Activated T-cell treated with anti-CD3 and anti-CD28 coated beads for 1 hour (primary cell): Measurements from ENCODE around the gene FAM83D.
"Not testable (repeated sequence)": the region's sequence is repeated elsewhere in the genome, so short reads cannot be mapped to it uniquely, and the experiment has no call there.

Source experiments
- DNase-seq: peaks from one replicate; pipeline ENCODE4 v3.0.0-alpha.2; 2020; ENCODE audit warnings: low read depth

FAM83D gene

GRCh38 chr20:38965264-38965663 lies 39.0 kb downstream of the FAM83D start:
- no peak for DNase-seq

GRCh38 chr20:38968090-38968489 lies 41.9 kb downstream of the FAM83D start:
- DNase-seq, result no peak

GRCh38 chr20:38969708-38970107 lies 43.5 kb downstream of the FAM83D start:
- no peak for DNase-seq

- no peak for DNase-seq
Measured at GRCh38 chr20:38970302-38970701, 44.1 kb downstream of the FAM83D start.

- DNase-seq, result no peak
Measured at GRCh38 chr20:38973107-38973506, 46.9 kb downstream of the FAM83D start.

GRCh38 chr20:38973645-38974044 lies 47.4 kb downstream of the FAM83D start:
- DNase-seq, result no peak

GRCh38 chr20:38975539-38976120 lies 49.4 kb downstream of the FAM83D start:
- no peak for DNase-seq

GRCh38 chr20:38979434-38979833 lies 53.2 kb downstream of the FAM83D start:
- no peak for DNase-seq

- DNase-seq, result no peak
Measured at GRCh38 chr20:38979842-38980241, 53.6 kb downstream of the FAM83D start.

- DNase-seq, result no peak
Measured at GRCh38 chr20:38982291-38982690, 56.1 kb downstream of the FAM83D start.

GRCh38 chr20:38985060-38985459 lies 58.8 kb downstream of the FAM83D start:
- no peak for DNase-seq

- no peak for DNase-seq
Measured at GRCh38 chr20:38985603-38986170, 59.5 kb downstream of the FAM83D start.

GRCh38 chr20:38986663-38987062 lies 60.4 kb downstream of the FAM83D start:
- no peak for DNase-seq

- no peak for DNase-seq
Measured at GRCh38 chr20:38987777-38988176, 61.6 kb downstream of the FAM83D start.

- no peak for DNase-seq
Measured at GRCh38 chr20:38990728-38991127, 64.5 kb downstream of the FAM83D start.

- DNase-seq, result no peak
Measured at GRCh38 chr20:38991814-38992704, 65.8 kb downstream of the FAM83D start.

GRCh38 chr20:38995536-38996044 lies 69.4 kb downstream of the FAM83D start:
- DNase-seq, result no peak

- DNase-seq, result not testable (repeated sequence)
Measured at GRCh38 chr20:38996866-38997265, 70.6 kb downstream of the FAM83D start.

- DNase-seq, result no peak
Measured at GRCh38 chr20:38997622-38998021, 71.4 kb downstream of the FAM83D start.

GRCh38 chr20:38999217-38999616 lies 73.0 kb downstream of the FAM83D start:
- no peak for DNase-seq

GRCh38 chr20:38999965-39000910 lies 74.0 kb downstream of the FAM83D start:
- no peak for DNase-seq
